Muscle of leg (tissue), 11 donors: ENCODE data around the gene MACROH2A1. TPM values are rescaled to one million over a fixed set of nuclear protein-coding genes. Genes with fewer than 3 reads are reported as not detected.
A peak's percentile ranks its signal among the peaks of the same experiment; 100 is the strongest.

Source experiments
- DNase-seq: peaks from one replicate; pipeline ENCODE4 v3.0.0; 2013
- H3K27ac ChIP-seq: one replicate; pipeline ENCODE4 v1.5.1; 2013; ENCODE audit warnings: mild to moderate bottlenecking, low read length, control low read depth
- H3K27me3 ChIP-seq: one replicate; pipeline ENCODE4 v1.6.1; 2013; ENCODE audit warnings: low read length; ENCODE audit not compliant: control insufficient read depth, insufficient read depth
- H3K36me3 ChIP-seq: one replicate; pipeline ENCODE4 v1.6.1; 2013; ENCODE audit warnings: low read length; ENCODE audit not compliant: control insufficient read depth, insufficient read depth
- H3K4me1 ChIP-seq: one replicate; pipeline ENCODE4 v1.6.1; 2013; ENCODE audit warnings: low read length; ENCODE audit not compliant: control insufficient read depth, insufficient read depth
- H3K4me3 ChIP-seq: one replicate; pipeline ENCODE4 v1.5.1; 2013; ENCODE audit warnings: low read length, control low read depth
- H3K9me3 ChIP-seq: replicated peaks from 2 replicates; pipeline ENCODE4 v1.6.1; 2013; ENCODE audit warnings: low read depth, low read length; ENCODE audit not compliant: control insufficient read depth
- WGBS: methylation state at CpG from one replicate; pipeline ENCODE4 v1.1.5; 2013; ENCODE audit warnings: missing lambda C conversion rate; ENCODE audit not compliant: insufficient coverage; 5-methylcytosine and 5-hydroxymethylcytosine counted together
- polyA plus RNA-seq, 8 donors: library from polyadenylated mRNA; unstranded; fragments of 120-200 nt; gene quantifications; one replicate each; pipeline versions ENCODE4 v1.2.1 to v1.2.3, GENCODE V29; 2013; ENCODE audit warnings: inconsistent platforms in 1 of 8, low replicate concordance in 1 of 8; ENCODE audit not compliant: insufficient read length in 8 of 8, insufficient read depth in 1 of 8
- total RNA-seq: library from RNA; stranded (reverse); fragments of 120-200 nt; gene quantifications from one replicate; pipeline ENCODE4 v1.2.4, GENCODE V29; 2013

The MACROH2A1 gene
- total and polyA plus RNA-seq, 9 donors: 103 to 117 (median 111) TPM

DNA sequence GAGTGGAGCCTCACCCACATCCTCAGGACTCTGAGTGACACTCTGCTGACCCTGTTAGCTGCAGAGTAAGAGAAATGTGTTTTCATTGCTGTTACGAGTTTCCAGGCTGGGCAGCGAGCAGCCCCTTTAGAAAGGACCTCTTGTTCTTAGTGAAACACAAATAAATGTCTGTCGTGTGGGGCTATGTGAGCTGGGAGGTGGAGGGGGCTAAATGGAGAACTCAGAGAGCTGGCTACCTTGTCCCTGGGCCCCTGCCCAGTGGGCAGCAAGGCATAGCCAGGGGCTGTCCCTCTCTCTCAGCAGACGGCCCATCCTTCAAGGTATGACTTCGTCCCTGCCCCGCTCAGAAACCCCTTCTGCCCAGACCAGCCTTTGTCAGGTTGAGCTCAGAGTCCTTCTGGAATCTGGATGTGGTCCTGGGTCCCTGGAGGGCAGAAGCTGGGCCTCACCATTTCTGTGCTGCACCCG is 38.0 kb upstream of the MACROH2A1 start:
- Histone ChIP-seq H3K27ac (peak overlapping the region; percentile 82), H3K27me3 (peaks cover 5% of the 10 kb centered on the region), H3K4me3 (no peak overlapping the region), H3K4me1 (peaks cover 75% of the 10 kb centered on the region), H3K9me3 (no peaks in the 10 kb centered on the region), H3K36me3 (no peaks in the 10 kb centered on the region)
- DNase-seq: no peak
- WGBS: no CpG with 5 or more reads among the region's 7 CpGs

DNA sequence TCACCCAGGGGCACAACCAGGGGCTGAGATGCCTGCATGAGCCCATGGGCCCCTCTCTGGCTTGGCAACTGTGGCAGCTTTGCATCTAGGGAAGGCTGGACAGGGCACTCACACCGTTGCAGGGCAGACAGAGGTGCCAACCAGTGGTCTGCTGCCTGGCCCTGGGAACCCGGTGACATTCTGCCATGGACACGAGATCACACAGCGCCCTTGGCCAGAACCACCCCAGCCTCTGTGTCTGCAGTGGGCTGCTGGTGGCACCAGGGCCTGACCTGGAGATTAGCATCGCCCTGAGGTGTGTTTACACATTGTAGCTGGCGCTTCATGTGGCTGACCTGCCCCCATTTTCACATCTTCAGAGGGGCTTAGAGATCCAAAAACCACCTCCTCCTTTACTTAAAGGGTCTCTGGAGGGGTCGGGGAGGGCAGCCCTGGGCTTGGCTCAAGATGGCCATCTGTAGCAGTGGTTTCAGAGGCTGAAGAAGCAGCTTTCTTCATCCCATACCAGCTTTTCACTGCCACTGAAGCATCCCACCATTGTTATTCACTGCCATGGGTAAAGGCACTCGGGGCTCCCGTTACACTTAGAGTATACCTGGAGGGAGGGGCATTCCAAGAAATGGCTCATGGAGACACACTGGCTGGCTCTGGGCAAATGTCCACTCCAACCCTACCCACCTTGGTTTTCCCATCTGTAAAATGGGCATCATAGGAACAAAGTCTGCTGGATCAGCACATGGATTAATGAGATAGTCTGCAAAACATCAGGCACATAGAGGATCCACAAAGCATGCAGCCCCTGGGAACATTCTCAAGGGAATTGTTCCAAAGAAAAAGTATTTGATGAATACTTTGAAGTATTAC is 36.7 kb upstream of the MACROH2A1 start:
- peaks cover 5% of the 10 kb centered on the region for H3K27me3 ChIP-seq
- 70% methylated on average over 6 of the region's 9 CpGs for WGBS
- H3K4me3 ChIP-seq: no peak overlapping the region
- no peaks in the 10 kb centered on the region for H3K9me3 ChIP-seq
- DNase-seq: peak; percentile 8
- H3K27ac ChIP-seq: no peak overlapping the region
- H3K36me3 ChIP-seq: no peaks in the 10 kb centered on the region
- H3K4me1 ChIP-seq: peaks cover 62% of the 10 kb centered on the region

DNA sequence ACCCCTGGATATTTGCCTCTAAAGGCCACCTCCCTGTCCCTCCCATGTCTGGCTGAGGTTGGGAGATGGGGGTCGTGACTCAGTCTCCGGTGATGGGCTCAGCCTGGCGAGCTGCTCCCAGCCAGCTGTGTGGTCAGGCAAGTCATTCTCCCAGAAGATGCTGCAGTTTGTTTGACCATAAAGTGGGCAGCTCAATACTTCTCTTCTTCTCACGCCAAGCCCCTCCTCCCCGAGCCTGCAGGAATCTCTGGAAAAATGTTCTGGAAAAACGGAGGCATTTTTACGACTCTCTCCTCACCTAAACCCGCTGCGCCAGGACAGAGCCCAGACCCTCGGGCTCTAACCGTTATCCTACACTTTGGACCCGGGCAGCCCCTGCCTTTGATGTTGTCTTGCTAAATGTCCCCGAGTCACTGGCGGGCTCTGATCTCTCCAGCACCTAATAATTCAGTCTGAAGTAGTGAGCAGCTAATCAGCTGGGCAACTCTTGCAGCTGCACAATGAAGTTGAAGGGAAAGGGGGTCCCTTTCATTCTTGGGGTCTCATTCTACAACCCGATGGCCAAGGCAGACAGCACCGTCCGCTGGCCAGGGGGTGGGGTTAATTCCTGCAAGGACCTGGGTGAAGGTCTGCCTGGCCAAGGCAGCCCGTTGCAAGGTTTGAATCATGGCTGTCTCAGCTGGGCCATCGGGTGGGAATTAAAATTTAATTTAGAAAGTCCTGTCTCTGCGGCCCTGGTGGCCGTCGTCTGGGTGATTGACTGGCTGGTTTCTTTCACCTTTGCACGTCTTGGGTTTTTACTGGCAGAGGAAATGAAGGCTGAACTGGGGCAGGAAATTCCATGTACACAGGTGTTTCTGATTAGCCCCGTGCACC is 35.8 kb upstream of the MACROH2A1 start:
- Histone ChIP-seq H3K36me3 (no peaks in the 10 kb centered on the region), H3K4me3 (no peak overlapping the region), H3K4me1 (peaks cover 60% of the 10 kb centered on the region)

DNA sequence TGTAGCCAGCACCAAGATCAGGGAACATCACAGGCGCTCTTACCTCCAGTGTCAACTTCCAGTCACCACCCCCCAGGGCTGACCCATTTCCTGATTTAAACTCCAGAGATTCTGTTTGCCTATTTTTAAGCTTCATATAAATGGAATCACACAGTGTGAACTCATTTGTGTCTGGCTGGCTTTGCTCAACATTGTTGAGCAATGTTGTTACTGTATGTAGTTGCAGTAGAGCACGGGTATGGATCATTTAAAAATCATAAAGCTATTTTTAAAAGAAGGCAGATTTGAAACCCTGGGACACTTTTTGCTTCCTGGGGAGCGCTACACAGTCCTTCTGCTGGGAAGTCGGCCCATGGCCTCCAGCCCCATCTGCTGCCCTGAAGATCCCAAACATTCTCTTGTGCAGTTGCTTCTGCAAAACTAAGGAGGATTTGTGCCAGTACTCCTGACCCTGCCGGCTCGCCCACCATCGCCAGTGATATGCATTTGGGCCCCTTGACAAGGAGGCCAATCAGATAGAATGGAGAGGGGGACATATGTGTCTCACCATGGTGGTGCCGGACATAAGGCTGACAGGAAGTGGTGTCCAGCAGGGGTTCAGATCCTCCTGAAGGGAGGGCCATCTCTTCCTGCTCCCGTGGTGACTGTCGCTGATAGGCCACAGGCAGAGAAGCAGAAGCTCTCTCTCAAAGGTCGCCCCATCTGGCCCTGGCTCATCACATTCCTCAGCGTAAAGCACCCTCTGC is 34.8 kb upstream of the MACROH2A1 start:
- H3K4me3 ChIP-seq: no peak overlapping the region

More for the DNA sequence above, 35.8 kb upstream of the MACROH2A1 start:
- peak overlapping the region; percentile 36 for H3K27ac ChIP-seq
- WGBS: 32% methylated on average over 19 of the region's 24 CpGs
- peaks cover 5% of the 10 kb centered on the region for H3K27me3 ChIP-seq
- H3K9me3 ChIP-seq: no peaks in the 10 kb centered on the region
- DNase-seq: peak; percentile 32

DNA sequence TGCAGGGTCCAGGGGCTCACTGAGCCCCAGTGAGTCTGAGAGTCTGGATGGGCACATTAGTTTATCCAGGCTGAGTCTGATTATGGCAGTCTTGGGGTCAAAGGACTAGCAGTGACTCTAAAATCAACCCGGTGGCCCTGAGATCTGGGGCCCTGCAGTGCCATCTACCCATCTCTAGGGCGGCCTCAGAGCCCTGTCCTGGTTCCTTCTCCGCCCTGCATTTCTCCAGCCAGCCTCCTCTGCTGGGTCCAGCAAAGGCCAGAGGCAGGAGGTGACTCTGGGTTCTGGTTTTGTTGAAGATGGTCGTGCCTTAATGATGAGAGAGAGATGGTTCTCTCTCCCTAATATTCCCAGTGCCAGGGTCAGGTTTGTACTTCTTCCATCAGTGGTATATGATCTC is 33.1 kb upstream of the MACROH2A1 start:
- Histone ChIP-seq H3K36me3 (no peaks in the 10 kb centered on the region), H3K27me3 (peaks cover 7% of the 10 kb centered on the region), H3K27ac (no peak overlapping the region), H3K4me3 (no peak overlapping the region), H3K4me1 (peaks cover 39% of the 10 kb centered on the region), H3K9me3 (peaks cover 7% of the 10 kb centered on the region)
- no CpG with 5 or more reads among the region's 4 CpGs for WGBS
- DNase-seq: no peak

More for the DNA sequence above, 34.8 kb upstream of the MACROH2A1 start:
- Histone ChIP-seq H3K27ac (peak overlapping the region; percentile 36), H3K9me3 (peaks cover 2% of the 10 kb centered on the region), H3K36me3 (no peaks in the 10 kb centered on the region), H3K4me1 (peaks cover 57% of the 10 kb centered on the region), H3K27me3 (peaks cover 5% of the 10 kb centered on the region)
- 46% methylated on average over 5 of the region's 12 CpGs for WGBS
- peak; percentile 74 for DNase-seq

DNA sequence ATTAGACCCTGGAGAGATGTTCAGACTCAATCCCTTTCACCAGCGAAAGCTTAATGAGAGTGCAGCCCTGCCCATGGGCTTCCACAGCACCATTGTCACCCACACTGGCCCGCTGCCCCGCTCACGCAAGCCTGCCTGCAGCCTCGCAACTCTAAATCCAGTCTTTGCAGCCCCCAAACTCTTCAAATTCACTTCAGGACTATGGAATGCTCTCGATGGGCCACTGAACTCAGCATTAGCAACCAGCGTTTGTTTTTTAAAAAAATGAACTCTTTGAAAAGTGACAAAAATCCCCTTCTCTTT is 31.1 kb upstream of the MACROH2A1 start:
- WGBS: 36% methylated on average over 7 of the region's 7 CpGs
- Histone ChIP-seq H3K4me1 (peaks cover 26% of the 10 kb centered on the region), H3K27ac (no peak overlapping the region), H3K4me3 (no peak overlapping the region), H3K36me3 (no peaks in the 10 kb centered on the region), H3K27me3 (peaks cover 4% of the 10 kb centered on the region), H3K9me3 (peaks cover 7% of the 10 kb centered on the region)
- peak; percentile 49 for DNase-seq

DNA sequence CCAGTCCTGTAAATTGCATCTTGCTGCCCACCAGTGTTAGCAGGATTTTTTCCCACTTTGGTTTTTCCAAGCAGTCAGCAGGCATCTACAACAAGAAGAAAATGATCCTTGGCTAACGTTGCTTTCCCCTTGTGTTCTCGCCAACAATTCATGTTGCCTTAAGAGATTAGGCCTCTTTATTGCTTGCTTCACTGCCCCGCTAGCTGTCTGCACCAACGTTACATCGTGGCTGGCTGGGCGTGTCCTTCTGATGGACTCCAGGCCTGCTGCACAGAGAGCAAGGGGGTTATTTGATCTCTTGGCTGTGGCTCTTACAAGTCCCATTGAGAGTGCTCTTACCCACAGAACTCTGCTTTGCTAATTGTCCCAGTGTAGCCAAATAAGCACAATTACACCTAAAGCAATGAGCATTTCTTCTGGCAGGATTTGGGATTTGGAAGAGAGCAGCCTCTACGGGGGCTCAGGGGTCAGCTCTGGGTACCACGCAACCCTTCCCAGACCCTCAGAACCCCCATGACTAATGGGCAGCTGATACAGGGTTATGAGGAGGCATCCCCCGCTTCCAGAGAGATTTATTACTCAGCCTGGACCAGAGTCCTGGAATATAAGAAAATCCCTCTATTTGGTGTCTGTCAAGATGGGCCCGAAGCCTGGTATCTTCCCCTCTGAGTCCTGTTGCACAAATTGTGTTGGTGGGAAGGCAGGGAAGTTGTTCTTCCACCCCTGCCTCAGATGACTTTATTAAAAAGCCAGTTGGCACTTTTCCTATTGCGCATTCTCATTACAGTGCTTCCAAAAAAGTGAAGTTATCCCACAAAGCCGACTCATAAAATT is 30.5 kb upstream of the MACROH2A1 start:
- DNase-seq: peak; percentile 76
- 33% methylated on average over 6 of the region's 12 CpGs for WGBS
- H3K36me3 ChIP-seq: no peaks in the 10 kb centered on the region
- no peak overlapping the region for H3K27ac ChIP-seq
- peaks cover 7% of the 10 kb centered on the region for H3K9me3 ChIP-seq
- peaks cover 22% of the 10 kb centered on the region for H3K4me1 ChIP-seq
- peaks cover 4% of the 10 kb centered on the region for H3K27me3 ChIP-seq
- H3K4me3 ChIP-seq: no peak overlapping the region

DNA sequence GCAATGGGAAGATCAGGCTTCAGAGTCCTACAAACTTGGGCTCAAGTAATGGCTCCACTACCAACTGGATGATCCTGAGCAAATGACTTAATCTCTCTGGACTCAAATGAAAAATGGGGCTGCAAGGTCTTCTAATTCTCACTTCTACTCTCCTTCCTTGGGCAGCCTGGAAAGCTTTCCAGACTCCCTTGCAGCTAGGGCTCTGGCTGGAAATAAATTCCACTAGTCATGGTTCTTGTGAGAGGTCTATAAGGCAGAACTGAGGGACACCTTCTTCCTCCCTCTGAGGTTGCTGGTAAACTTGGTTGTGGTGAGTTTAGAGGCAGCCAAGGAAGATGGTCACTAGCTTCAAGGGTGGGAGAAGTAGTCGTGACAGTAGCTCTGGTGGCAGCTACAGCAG is 29.6 kb upstream of the MACROH2A1 start:
- H3K4me1 ChIP-seq: peaks cover 20% of the 10 kb centered on the region
- no peak for DNase-seq
- WGBS: no CpG with 5 or more reads among the region's 1 CpG
- no peaks in the 10 kb centered on the region for H3K36me3 ChIP-seq
- peaks cover 7% of the 10 kb centered on the region for H3K9me3 ChIP-seq
- H3K27ac ChIP-seq: no peak overlapping the region
- H3K27me3 ChIP-seq: peaks cover 2% of the 10 kb centered on the region
- no peak overlapping the region for H3K4me3 ChIP-seq
